Transverse colon (tissue), 4 donors: ENCODE results near the gene PERM1. TPM values are rescaled to one million over a fixed set of nuclear protein-coding genes. Genes with fewer than 3 reads are reported as not detected.

Source experiments
- DNase-seq: peaks from one replicate; pipeline ENCODE4 v3.0.0-alpha.2; 2019
- H3K27ac ChIP-seq, 4 donors: fragments of 200-600 bp; sonication (generic); 2 replicates each; pipeline ENCODE4 v1.5.1; 2016 to 2018; ENCODE audit warnings: inconsistent platforms in 4 of 4
- H3K27me3 ChIP-seq: fragments of 200-600 bp; sonication (generic); 2 replicates; pipeline ENCODE4 v1.5.1; 2017; ENCODE audit warnings: inconsistent platforms
- H3K36me3 ChIP-seq, 4 donors: fragments of 200-600 bp; sonication (generic); 2 replicates each; pipeline ENCODE4 v1.5.1; 2017 to 2019; ENCODE audit warnings: inconsistent platforms in 4 of 4
- H3K4me1 ChIP-seq, 4 donors: fragments of 200-600 bp; sonication (generic); 2 replicates each; pipeline ENCODE4 v1.5.1; 2017 to 2020; ENCODE audit warnings: inconsistent platforms in 4 of 4
- H3K4me3 ChIP-seq, 4 donors: fragments of 200-600 bp; sonication (generic); 1 replicate in 1 of 4; 2 replicates in 3 of 4; pipeline versions ENCODE4 v1.5.1 to v1.6.1; 2017 to 2019; ENCODE audit warnings: inconsistent platforms in 4 of 4
- H3K9me3 ChIP-seq, 2 donors: fragments of 200-600 bp; sonication (generic); 2 replicates each; pipeline ENCODE4 v1.5.1; 2017 to 2019; ENCODE audit warnings: inconsistent platforms in 2 of 2
- CTCF ChIP-seq, 5 experiments: fragments of 200-600 bp in 3 of 5; fragments of 450-650 bp in 2 of 5; sonication (generic) in 3 of 5; IDR thresholded peaks; 1 replicate in 2 of 5; 2 replicates in 3 of 5; pipeline ENCODE4 v1.5.1; 2016 to 2017; ENCODE audit warnings: antibody characterized with exemption in 5 of 5, inconsistent platforms in 3 of 5, mild to moderate bottlenecking in 2 of 5, moderate library complexity in 1 of 5
- EP300 ChIP-seq: sonication (generic); formaldehyde crosslinking; IDR thresholded peaks from one replicate; pipeline ENCODE4 v1.6.1; 2017; ENCODE audit warnings: antibody characterized with exemption, low read depth
- POLR2A ChIP-seq: fragments of 450-650 bp; IDR thresholded peaks from one replicate; pipeline ENCODE4 v1.6.1; 2016; ENCODE audit warnings: antibody characterized with exemption, mild to moderate bottlenecking, moderate library complexity
- POLR2AphosphoS5 ChIP-seq, 3 donors: sonication (generic); formaldehyde crosslinking; IDR thresholded peaks; one replicate each; pipeline ENCODE4 v1.6.1; 2016; ENCODE audit warnings: antibody characterized with exemption in 3 of 3
- WGBS, 2 donors: methylation state at CpG; one replicate each; pipeline ENCODE4 v1.1.5; 2018; ENCODE audit warnings: low coverage in 1 of 2; 5-methylcytosine and 5-hydroxymethylcytosine counted together
- in situ Hi-C, 4 donors: fragments of 200-750 bp; cut with MboI; loops; one replicate each; pipeline versions ENCODE4 v1.15.0 to v1.15.1; 2017; ENCODE audit warnings: low sequenced_read_pairs in 3 of 4, low pct_ligation_motif_present in 1 of 4, low pct_unique_long_range_greater_than_20kb in 1 of 4
- intact Hi-C: fragments of 100-400 bp; cut with DNase I; formaldehyde crosslinking; loops from one replicate; pipeline ENCODE4 v1.15.1; 2023; ENCODE audit warnings: low total_unique reads
- total RNA-seq, 4 donors: library from RNA; depleted of rRNA; stranded (reverse); fragments of >200 nt; gene quantifications; one replicate each; pipeline ENCODE4 v1.1.0, GENCODE V29; 2016

PERM1 gene
- total RNA-seq, 4 donors from 2014 or later = 0.14 TPM; not detected in 3

GRCh38 chr1:997993-998744 is 16.3 kb upstream of the PERM1 start:
- in situ Hi-C loops = no loop called here
- intact Hi-C loops = no loop called here
- no peak for DNase-seq
- Histone ChIP-seq H3K4me1 (peaks cover 13 to 42% (median 39%) of the 10 kb centered on the region in 4 donors), H3K27ac (peak overlapping the region in 3 of 4 donors; percentile 92 to 95 (median 95)), H3K36me3 (no peaks in the 10 kb centered on the region), H3K9me3 (no peaks in the 10 kb centered on the region), H3K4me3 (peak overlapping the region in 3 of 4 donors; percentile 50 to 68 (median 54)), H3K27me3 (peaks cover 64% of the 10 kb centered on the region)
- WGBS, 2 donors = 59% methylated on average over 66 of the region's 75 CpGs; no CpG with 5 or more reads in 1 of the 2 donors
- TF ChIP-seq POLR2A (no peak), CTCF (IDR thresholded peaks at IDR 0.05) (no peak), POLR2AphosphoS5 (IDR thresholded peaks at IDR 0.05) (no peak), EP300 (no peak)

DNA sequence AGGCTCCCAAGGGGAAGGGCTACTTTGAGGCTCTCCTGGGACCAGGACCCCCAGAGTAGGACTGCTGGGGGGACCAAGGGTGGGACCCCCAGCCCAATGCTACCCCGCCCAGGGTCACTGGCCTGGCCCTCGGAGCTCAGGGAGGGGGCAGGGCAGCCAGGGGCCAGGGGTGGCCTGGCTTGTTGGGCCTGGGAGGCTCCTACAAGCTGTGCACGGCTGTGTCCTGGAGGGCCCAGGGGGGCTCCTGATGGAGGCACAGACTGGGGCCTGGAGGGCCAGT is 15.8 kb upstream of the PERM1 start:
- Histone ChIP-seq H3K9me3 (peaks cover 0 to under 1% of the 10 kb centered on the region in 2 donors), H3K27ac (no peak overlapping the region), H3K36me3 (no peaks in the 10 kb centered on the region), H3K4me1 (peaks cover 13 to 42% (median 39%) of the 10 kb centered on the region in 4 donors), H3K4me3 (no peak overlapping the region), H3K27me3 (peaks cover 64% of the 10 kb centered on the region)
- intact Hi-C loops = no loop called here
- 76% methylated on average over 3 of the region's 3 CpGs; no CpG with 5 or more reads in 1 of the 2 donors for WGBS, 2 donors
- TF ChIP-seq POLR2A (no peak), POLR2AphosphoS5 (IDR thresholded peaks at IDR 0.05) (no peak), EP300 (no peak), CTCF (IDR thresholded peaks at IDR 0.05) (no peak)
- in situ Hi-C loops = no loop called here
- DNase-seq = no peak

DNA sequence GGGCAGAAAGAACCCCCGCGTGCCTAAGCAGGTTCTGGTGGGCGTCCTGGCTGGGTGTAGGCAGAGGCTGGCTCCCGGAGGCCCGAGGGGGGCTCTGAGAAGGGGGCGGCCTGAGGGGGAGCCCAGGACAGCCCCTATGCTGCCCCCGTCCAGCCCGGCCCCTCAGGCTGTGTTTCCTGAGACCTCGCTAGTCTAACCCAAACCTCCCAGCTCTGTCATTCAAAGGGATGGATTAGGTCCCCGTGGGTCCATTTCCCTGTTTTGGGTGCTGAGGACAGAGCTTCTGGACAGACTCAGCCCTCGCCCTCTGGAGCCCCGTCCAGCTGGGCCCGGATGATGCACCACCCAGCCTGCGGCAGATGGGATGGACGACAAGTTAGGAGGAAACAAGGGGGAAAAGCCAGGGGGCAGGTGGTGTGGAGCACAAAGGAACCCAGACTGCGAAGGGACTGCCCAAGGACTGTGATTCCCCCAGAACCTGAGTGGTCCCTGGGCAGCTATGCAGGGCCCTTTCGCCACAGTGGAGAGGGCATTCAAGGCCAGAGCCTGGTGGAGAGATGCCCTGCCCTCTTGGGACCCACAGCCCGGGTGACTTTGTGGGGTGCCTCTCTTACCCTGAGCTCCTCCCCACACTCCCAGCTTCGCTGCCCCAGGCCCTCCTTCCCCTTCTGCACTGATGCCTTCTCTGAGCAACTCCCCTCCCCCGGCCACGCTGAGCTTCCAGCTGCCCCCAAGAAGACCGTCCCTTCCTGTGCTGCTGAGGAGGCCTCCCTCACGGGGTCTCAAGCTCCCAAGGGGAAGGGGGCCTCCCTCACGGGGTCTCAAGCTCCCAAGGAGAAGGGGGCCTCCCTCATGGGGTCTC is 15.2 kb upstream of the PERM1 start:
- no peak overlapping the region for H3K27ac ChIP-seq
- no peak for TF ChIP-seq POLR2AphosphoS5 (IDR thresholded peaks at IDR 0.05)
- no peak for TF ChIP-seq POLR2A
- no peak for TF ChIP-seq CTCF (IDR thresholded peaks at IDR 0.05)
- in situ Hi-C loops (no loop called here), intact Hi-C loops (no loop called here)
- H3K27me3 ChIP-seq = peaks cover 66% of the 10 kb centered on the region
- no peaks in the 10 kb centered on the region for H3K36me3 ChIP-seq
- peaks cover 2 to 6% of the 10 kb centered on the region in 2 donors for H3K9me3 ChIP-seq
- peaks cover 13 to 42% (median 39%) of the 10 kb centered on the region in 4 donors for H3K4me1 ChIP-seq
- WGBS, 2 donors = 70% methylated on average over 22 of the region's 24 CpGs; no CpG with 5 or more reads in 1 of the 2 donors
- DNase-seq = no peak
- no peak overlapping the region for H3K4me3 ChIP-seq
